HEK293T (cell line): ENCODE data around the gene MPZ.

Source experiments
- CTCF ChIA-PET: fragments of 350-600 bp; formaldehyde crosslinking; extraction: SDS; loops from one replicate; lab custom pipeline; 2021; ENCODE audit warnings: antibody characterized with exemption, inconsistent platforms; lab: Yijun Ruan, JAX
- POLR2A ChIA-PET: fragments of 350-600 bp; formaldehyde crosslinking; extraction: SDS; loops from one replicate; lab custom pipeline; 2020; ENCODE audit warnings: antibody characterized with exemption, inconsistent platforms; lab: Yijun Ruan, JAX
- DNase-seq: peaks from one replicate; pipeline ENCODE4 v3.0.0; 2012; ENCODE audit warnings: mixed read lengths; ENCODE audit errors: extremely low spot score
- ARNT ChIP-seq: fragments of 450-650 bp; IDR thresholded peaks from 2 replicates; pipeline ENCODE4 v1.6.1; 2017; ENCODE audit warnings: mild to moderate bottlenecking
- BHLHE40 ChIP-seq: fragments of 450-650 bp; IDR thresholded peaks from 2 replicates; pipeline ENCODE4 v1.6.1; 2016; ENCODE audit warnings: mild to moderate bottlenecking, moderate library complexity, borderline replicate concordance
- CTBP1 ChIP-seq: fragments of 450-650 bp; IDR thresholded peaks from 2 replicates; pipeline ENCODE4 v1.6.1; 2016; ENCODE audit warnings: borderline replicate concordance
- ELF4 ChIP-seq: fragments of 450-650 bp; IDR thresholded peaks from 2 replicates; pipeline ENCODE4 v1.6.1; 2017; ENCODE audit warnings: antibody characterized with exemption
- FOXA1 ChIP-seq: fragments of 450-650 bp; IDR thresholded peaks from 2 replicates; pipeline ENCODE4 v1.6.1; 2016; ENCODE audit warnings: mild to moderate bottlenecking
- FOXK2 ChIP-seq: fragments of 450-650 bp; IDR thresholded peaks from 2 replicates; pipeline ENCODE4 v1.6.1; 2016; ENCODE audit warnings: mild to moderate bottlenecking
- FOXM1 ChIP-seq: fragments of 450-650 bp; IDR thresholded peaks from 2 replicates; pipeline ENCODE4 v1.6.1; 2017; ENCODE audit warnings: mild to moderate bottlenecking, borderline replicate concordance
- HDGF ChIP-seq: fragments of 450-650 bp; IDR thresholded peaks from 2 replicates; pipeline ENCODE4 v1.6.1; 2017; ENCODE audit warnings: antibody characterized with exemption, borderline replicate concordance
- L3MBTL2 ChIP-seq: fragments of 450-650 bp; conservative IDR thresholded peaks from 2 replicates; pipeline ENCODE4 v1.6.1; 2016; ENCODE audit warnings: mild to moderate bottlenecking
- LEF1 ChIP-seq: fragments of 450-650 bp; IDR thresholded peaks from 2 replicates; pipeline ENCODE4 v1.6.1; 2017; ENCODE audit warnings: mild to moderate bottlenecking, borderline replicate concordance
- NFRKB ChIP-seq: fragments of 450-650 bp; IDR thresholded peaks from 2 replicates; pipeline ENCODE4 v1.6.1; 2016; ENCODE audit warnings: mild to moderate bottlenecking, moderate library complexity
- PKNOX1 ChIP-seq: fragments of 450-650 bp; IDR thresholded peaks from 2 replicates; pipeline ENCODE4 v1.6.1; 2016
- SP1 ChIP-seq: fragments of 450-650 bp; IDR thresholded peaks from 2 replicates; pipeline ENCODE4 v1.6.1; 2017
- SUZ12 ChIP-seq: fragments of 450-650 bp; IDR thresholded peaks from 2 replicates; pipeline ENCODE4 v1.6.1; 2016; ENCODE audit warnings: mild to moderate bottlenecking
- TARDBP ChIP-seq: fragments of 450-650 bp; IDR thresholded peaks from 2 replicates; pipeline ENCODE4 v1.6.1; 2016
- ZNF384 ChIP-seq: fragments of 450-650 bp; IDR thresholded peaks from 2 replicates; pipeline ENCODE4 v1.6.1; 2016

Gene MPZ

GRCh38 chr1:161297415-161297814 is 12.4 kb downstream of the MPZ start:
- TF ChIP-seq HDGF (no peak), FOXM1 (no peak), L3MBTL2 (no peak), ZNF384 (no peak), SUZ12 (no peak), PKNOX1 (no peak), SP1 (no peak), ARNT (no peak)
- CTCF ChIA-PET = no interaction called here
- POLR2A ChIA-PET = no interaction called here
- no peak for DNase-seq

GRCh38 chr1:161290779-161291178 is 19.0 kb downstream of the MPZ start:
- TF ChIP-seq ELF4 (no peak), TARDBP (no peak), PKNOX1 (no peak), L3MBTL2 (no peak), FOXK2 (no peak), FOXM1 (no peak), ZNF384 (no peak), BHLHE40 (no peak), SUZ12 (no peak), FOXA1 (no peak), NFRKB (no peak), HDGF (no peak), ARNT (no peak)
- ChIA-PET CTCF (interaction anchor here (0.5 to 2.3 kb wide), 16 partner anchors 8 to 249 kb away, joined by 3 to 10 read pairs (median 3); partner anchors contain the start of gene TOMM40L), POLR2A (interaction anchor here (0.6 to 1.7 kb wide), 2 partner anchors 23 to 65 kb away, joined by 3 to 4 read pairs; partner anchors contain the start of genes SDHC and TOMM40L)
- no peak for DNase-seq

DNA sequence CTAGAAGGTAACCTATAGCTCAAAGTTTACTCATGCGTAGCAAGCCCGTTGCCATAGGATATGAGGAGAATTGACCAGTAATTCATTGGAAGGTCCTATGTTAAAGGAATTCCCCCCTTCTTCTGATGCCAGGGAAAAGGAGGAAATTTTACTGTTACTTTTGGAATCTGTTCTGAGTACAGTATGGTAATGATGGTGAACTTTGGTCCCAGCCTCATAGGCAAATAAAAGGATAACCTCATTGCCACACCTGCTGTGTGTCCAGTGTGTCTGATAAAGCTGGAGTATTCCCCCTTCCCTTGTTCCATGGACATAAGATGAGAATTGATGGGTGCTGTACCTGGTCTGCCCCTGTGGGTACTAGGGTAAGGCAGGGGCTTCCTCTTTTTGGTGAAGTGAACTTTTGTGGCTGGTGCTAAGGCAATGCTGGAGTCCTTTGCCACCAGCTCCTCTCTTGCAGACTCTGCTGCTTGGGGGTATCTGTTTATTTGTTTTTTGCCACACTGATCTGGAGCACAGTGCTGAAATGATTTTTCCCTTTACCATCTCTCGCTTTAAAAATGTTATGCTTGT is 22.2 kb downstream of the MPZ start:
- ChIA-PET POLR2A (interaction anchor here (1.0 kb wide), 1 partner anchor 27 kb away, joined by 5 read pairs; the partner anchor contains the start of gene SDHC), CTCF (no interaction called here)
- DNase-seq = no peak
- TF ChIP-seq NFRKB (no peak), FOXK2 (no peak), BHLHE40 (no peak), HDGF (no peak), ARNT (no peak), SP1 (no peak), ELF4 (no peak), L3MBTL2 (no peak), LEF1 (no peak), FOXA1 (no peak), ZNF384 (no peak), SUZ12 (no peak)

GRCh38 chr1:161285521-161285920 is 24.2 kb downstream of the MPZ start:
- DNase-seq = no peak
- TF ChIP-seq ZNF384 = no peak
- no peak for TF ChIP-seq LEF1
- TF ChIP-seq ARNT = no peak
- no peak for TF ChIP-seq SUZ12
- TF ChIP-seq CTBP1 = no peak
- TF ChIP-seq FOXA1 = no peak
- no peak for TF ChIP-seq TARDBP
- no peak for TF ChIP-seq ELF4
- TF ChIP-seq FOXK2 = no peak
- no peak for TF ChIP-seq NFRKB
- TF ChIP-seq FOXM1 = no peak
- no peak for TF ChIP-seq SP1
- no peak for TF ChIP-seq HDGF
- no peak for TF ChIP-seq BHLHE40
- ChIA-PET CTCF (no interaction called here), POLR2A (no interaction called here)

DNA sequence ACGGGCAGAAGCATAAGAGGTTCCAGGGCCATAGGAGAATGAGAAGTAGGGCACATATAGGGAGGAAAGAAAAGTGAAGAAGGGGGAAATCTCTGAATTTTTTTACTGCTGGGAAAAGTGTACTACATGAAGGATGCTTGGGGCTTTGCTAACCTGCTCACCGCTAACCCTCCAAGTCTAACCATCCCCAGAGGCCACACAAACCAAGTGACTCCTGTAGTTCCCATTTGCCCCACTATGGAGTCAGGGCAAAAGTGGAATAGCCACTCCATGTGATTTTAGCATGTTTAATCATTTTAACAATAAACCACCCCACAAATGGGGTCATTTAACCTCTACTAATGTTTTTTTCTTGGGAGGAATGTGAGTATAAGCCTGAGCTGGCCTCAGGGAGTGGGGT is 24.7 kb downstream of the MPZ start:
- ChIA-PET POLR2A (no interaction called here), CTCF (no interaction called here)
- TF ChIP-seq NFRKB (no peak), LEF1 (no peak), FOXK2 (no peak)
- no peak for DNase-seq

DNA sequence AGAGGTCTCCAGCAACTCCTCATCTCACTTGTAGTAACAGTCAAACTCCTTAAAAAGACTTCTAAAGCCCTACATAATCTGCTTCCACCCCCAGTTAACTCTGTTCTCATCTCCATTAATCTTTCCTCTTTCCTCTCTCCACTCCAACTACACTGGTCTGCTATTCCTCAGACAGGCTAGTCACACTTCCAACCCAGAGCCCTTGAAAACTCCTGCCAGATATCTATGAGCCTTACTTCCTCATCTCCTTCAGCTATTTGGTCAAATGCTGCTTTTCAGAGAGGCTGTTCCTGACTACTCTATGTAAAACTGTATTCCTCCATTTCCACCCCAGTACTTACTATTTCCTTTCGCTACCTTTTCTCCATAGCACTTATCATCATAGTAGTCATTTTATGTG is 26.8 kb downstream of the MPZ start:
- ChIA-PET POLR2A (no interaction called here), CTCF (interaction anchor here (0.9 kb wide), 1 partner anchor 8 kb away, joined by 3 read pairs; no protein-coding TSS in a partner anchor)
- DNase-seq = no peak
- TF ChIP-seq ELF4 = no peak

DNA sequence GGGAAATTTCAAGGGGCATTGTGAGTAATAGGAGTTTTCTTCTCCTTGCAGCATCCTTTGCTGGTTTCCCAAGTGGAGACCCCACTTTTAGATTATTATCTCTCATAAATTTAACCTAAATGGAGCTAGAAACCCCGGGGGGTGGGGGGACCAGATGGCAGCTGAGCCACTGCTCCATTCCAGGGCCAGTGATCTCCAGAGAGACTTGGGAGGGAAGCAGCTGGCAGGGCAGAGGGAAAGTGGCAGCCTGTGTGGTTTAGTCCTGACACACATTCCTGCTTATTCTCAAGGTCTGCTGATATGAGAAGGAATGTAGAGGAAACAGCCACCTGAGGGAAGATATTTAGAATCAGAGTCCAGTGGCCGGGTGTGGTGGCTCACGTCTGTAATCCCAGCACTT is 34.9 kb downstream of the MPZ start:
- ChIA-PET POLR2A (interaction anchor here (1.5 kb wide), 1 partner anchor 39 kb away, joined by 3 read pairs; the partner anchor contains the start of gene SDHC), CTCF (interaction anchor here (0.6 to 1.1 kb wide), 2 partner anchors 48 to 109 kb away, joined by 3 to 4 read pairs; partner anchors contain the start of gene PPOX)
- DNase-seq = no peak

More for the DNA sequence above, 34.9 kb downstream of the MPZ start:
- no peak for TF ChIP-seq FOXM1
- TF ChIP-seq NFRKB = no peak
- TF ChIP-seq TARDBP = no peak
- no peak for TF ChIP-seq ZNF384
- TF ChIP-seq HDGF = no peak
